Subcutaneous abdominal adipose tissue (tissue), 5 donors: Measurements from ENCODE around the gene CRTC1.
A peak's percentile ranks its signal among the peaks of the same experiment; 100 is the strongest.

Experiments
- H3K27ac ChIP-seq: one replicate; pipeline ENCODE4 v1.7.0; 2013; ENCODE audit warnings: low read depth, mild to moderate bottlenecking, inconsistent platforms, low read length, moderate library complexity
- H3K27me3 ChIP-seq, 5 donors: one replicate each; pipeline ENCODE4 v1.7.0; 2013; ENCODE audit warnings: low read length in 5 of 5, inconsistent platforms in 1 of 5; ENCODE audit not compliant: control insufficient read depth in 5 of 5, insufficient read depth in 4 of 5
- H3K36me3 ChIP-seq, 5 donors: one replicate each; pipeline ENCODE4 v1.7.0; 2013; ENCODE audit warnings: low read length in 5 of 5; ENCODE audit not compliant: control insufficient read depth in 5 of 5, insufficient read depth in 5 of 5
- H3K4me1 ChIP-seq, 5 donors: one replicate each; pipeline ENCODE4 v1.7.0; 2013; ENCODE audit warnings: low read length in 5 of 5, mild to moderate bottlenecking in 3 of 5, moderate library complexity in 1 of 5; ENCODE audit not compliant: control insufficient read depth in 5 of 5, insufficient read depth in 5 of 5
- H3K4me3 ChIP-seq, 5 donors: one replicate each; pipeline ENCODE4 v1.7.0; 2013; ENCODE audit warnings: low read length in 5 of 5, low read depth in 1 of 5
- H3K9ac ChIP-seq, 5 donors: one replicate each; pipeline ENCODE4 v1.7.0; 2013; ENCODE audit warnings: low read length in 5 of 5, mild to moderate bottlenecking in 4 of 5, moderate library complexity in 3 of 5
- H3K9me3 ChIP-seq, 5 donors: one replicate each; pipeline ENCODE4 v1.7.0; 2013; ENCODE audit warnings: low read length in 5 of 5; ENCODE audit not compliant: control insufficient read depth in 5 of 5
- donor health status: healthy.
- donor health status: healthy.
- donor health status: healthy.
- donor health status: healthy.
- donor health status: healthy.

Gene CRTC1

DNA sequence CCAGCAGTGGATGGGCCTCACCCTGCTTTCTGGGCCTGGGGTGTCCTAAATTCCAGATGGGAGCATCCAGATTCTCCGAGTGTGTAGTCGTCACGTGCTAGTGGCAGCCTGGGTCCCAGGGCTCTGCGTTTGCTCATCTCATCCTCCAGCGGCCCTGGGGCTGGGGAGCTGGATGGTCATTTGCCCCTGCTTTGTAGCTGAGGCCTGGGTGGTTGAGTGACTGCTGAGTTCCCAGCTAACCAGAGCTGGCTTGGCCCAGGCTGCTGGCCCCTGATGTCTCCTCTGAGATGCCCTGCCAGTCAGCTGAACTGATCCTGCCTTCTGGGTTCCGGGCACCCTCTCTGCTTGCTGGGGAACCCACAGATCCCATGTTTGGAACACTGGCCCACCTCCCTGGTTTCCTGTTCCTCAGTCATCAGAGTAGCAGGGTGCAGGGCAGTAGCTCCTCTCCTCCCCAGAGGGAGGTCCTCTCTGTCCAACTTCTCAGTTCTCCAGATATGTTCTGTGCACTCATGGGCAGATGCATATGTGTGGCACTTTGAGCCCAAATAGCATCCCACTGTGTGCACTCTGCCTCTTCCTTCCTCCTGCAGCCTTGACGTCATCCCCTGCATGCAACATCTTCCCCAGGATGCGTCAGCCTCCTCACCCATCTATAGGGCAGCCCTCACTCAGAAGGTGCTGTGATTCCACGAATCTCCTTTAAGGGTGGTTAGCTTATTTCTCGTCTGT lies 22.4 kb upstream of the CRTC1 start:
- H3K36me3 ChIP-seq, result peaks cover 0 to 15% (median 6%) of the 10 kb centered on the region in 5 donors
- H3K27ac ChIP-seq, result peak overlapping the region; percentile 60
- no peak overlapping the region for H3K9ac ChIP-seq
- H3K4me3 ChIP-seq, result peak overlapping the region in 2 of 5 donors; percentile 22 to 39
- H3K9me3 ChIP-seq, result no peaks in the 10 kb centered on the region
- H3K4me1 ChIP-seq, result peaks cover 0 to 64% (median 42%) of the 10 kb centered on the region in 5 donors
- H3K27me3 ChIP-seq, result no peaks in the 10 kb centered on the region

GRCh38 chr19:18662972-18663732 lies 20.3 kb upstream of the CRTC1 start:
- Histone ChIP-seq H3K4me1 (peaks cover 0 to 57% (median 42%) of the 10 kb centered on the region in 5 donors), H3K9ac (no peak overlapping the region), H3K9me3 (no peaks in the 10 kb centered on the region), H3K27me3 (no peaks in the 10 kb centered on the region), H3K27ac (no peak overlapping the region), H3K36me3 (peaks cover 0 to 31% (median 15%) of the 10 kb centered on the region in 5 donors), H3K4me3 (no peak overlapping the region)

DNA sequence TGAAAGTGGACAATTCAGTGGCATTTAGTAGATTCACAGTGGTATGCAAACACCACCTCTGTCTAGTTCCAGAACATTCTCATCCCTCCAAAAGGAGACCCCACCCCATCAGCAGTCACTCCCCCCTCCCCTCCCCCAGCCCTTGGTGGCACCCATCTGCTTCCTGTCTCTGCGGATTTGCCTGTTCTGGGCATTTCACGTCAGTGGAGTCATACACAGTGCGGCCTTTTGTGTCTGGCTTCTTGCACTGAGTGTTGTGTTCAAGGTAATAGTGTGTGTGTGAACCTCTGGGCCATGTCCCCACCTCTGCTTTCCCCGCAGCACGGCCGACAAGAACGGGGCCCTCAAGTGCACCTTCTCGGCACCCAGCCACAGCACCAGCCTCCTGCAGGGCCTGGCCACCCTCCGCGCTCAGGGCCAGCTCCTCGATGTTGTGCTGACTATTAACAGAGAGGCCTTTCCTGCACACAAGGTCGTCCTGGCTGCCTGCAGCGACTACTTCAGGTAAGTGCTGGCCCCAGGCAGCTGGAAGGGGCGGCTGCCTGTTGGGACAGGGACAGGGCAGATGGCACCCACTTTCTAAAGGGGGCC lies 19.4 kb upstream of the CRTC1 start:
- H3K9ac ChIP-seq, result no peak overlapping the region
- H3K9me3 ChIP-seq, result no peaks in the 10 kb centered on the region
- peaks cover 0 to 48% (median 39%) of the 10 kb centered on the region in 5 donors for H3K4me1 ChIP-seq
- no peak overlapping the region for H3K4me3 ChIP-seq
- H3K27me3 ChIP-seq, result no peaks in the 10 kb centered on the region
- no peak overlapping the region for H3K27ac ChIP-seq
- peaks cover 0 to 40% (median 24%) of the 10 kb centered on the region in 5 donors for H3K36me3 ChIP-seq

DNA sequence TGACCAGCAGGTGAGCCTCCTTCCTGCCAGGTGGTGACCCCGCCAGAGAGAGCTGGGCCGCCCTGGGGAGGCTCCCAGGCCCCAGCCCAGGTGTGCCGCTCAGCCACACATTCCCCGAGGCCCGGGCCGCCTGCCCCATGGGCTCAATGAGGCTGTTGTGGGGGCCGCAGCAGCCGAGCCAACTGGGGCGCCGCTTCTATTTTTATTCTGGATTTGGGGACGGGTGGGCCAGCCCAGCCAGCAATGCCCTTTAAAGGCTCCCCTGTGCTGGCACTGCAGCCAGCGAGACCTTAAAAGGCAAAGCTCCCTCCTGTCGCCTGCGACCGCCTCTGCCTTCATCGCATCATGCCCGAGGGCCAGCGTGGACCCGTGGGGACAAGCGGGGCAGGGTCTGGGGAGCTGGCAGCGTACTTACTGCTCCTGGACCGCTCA lies 17.7 kb upstream of the CRTC1 start:
- H3K4me3 ChIP-seq, result no peak overlapping the region
- H3K36me3 ChIP-seq, result peaks cover 0 to 52% (median 34%) of the 10 kb centered on the region in 5 donors
- H3K9ac ChIP-seq, result no peak overlapping the region
- peaks cover 0 to 30% (median 23%) of the 10 kb centered on the region in 5 donors for H3K4me1 ChIP-seq
- H3K27me3 ChIP-seq, result no peaks in the 10 kb centered on the region
- H3K27ac ChIP-seq, result no peak overlapping the region
- H3K9me3 ChIP-seq, result no peaks in the 10 kb centered on the region

DNA sequence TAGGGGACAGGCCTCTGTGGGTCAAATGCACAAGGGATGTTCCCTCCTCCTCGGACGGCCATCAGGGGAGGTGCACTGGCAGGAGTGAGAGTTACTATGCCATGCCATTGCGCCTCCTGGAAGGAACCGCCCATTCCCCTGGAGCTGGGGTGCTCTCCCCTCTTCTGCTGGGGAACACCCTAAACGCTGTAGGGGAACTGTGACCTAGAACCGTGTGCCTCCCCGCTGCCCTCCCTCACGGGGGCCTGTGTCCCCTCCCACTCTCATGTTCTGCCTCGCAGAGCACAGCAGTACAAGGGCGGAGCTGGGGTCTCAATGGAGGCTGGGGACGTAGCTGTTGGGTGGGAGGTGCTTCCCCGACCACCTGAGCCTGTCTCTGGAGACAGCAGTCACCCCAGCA lies 17.2 kb upstream of the CRTC1 start:
- Histone ChIP-seq H3K27ac (no peak overlapping the region), H3K4me3 (no peak overlapping the region), H3K27me3 (no peaks in the 10 kb centered on the region), H3K9ac (no peak overlapping the region), H3K9me3 (no peaks in the 10 kb centered on the region), H3K4me1 (peaks cover 0 to 25% (median 19%) of the 10 kb centered on the region in 5 donors), H3K36me3 (peaks cover 0 to 56% (median 37%) of the 10 kb centered on the region in 5 donors)

- Histone ChIP-seq H3K9ac (no peak overlapping the region), H3K4me1 (peaks cover 2 to 26% (median 22%) of the 10 kb centered on the region in 5 donors), H3K27ac (no peak overlapping the region), H3K27me3 (no peaks in the 10 kb centered on the region), H3K9me3 (no peaks in the 10 kb centered on the region), H3K4me3 (no peak overlapping the region), H3K36me3 (peaks cover 0 to 56% (median 37%) of the 10 kb centered on the region in 5 donors)
Measured at GRCh38 chr19:18666784-18667183, 16.7 kb upstream of the CRTC1 start.

DNA sequence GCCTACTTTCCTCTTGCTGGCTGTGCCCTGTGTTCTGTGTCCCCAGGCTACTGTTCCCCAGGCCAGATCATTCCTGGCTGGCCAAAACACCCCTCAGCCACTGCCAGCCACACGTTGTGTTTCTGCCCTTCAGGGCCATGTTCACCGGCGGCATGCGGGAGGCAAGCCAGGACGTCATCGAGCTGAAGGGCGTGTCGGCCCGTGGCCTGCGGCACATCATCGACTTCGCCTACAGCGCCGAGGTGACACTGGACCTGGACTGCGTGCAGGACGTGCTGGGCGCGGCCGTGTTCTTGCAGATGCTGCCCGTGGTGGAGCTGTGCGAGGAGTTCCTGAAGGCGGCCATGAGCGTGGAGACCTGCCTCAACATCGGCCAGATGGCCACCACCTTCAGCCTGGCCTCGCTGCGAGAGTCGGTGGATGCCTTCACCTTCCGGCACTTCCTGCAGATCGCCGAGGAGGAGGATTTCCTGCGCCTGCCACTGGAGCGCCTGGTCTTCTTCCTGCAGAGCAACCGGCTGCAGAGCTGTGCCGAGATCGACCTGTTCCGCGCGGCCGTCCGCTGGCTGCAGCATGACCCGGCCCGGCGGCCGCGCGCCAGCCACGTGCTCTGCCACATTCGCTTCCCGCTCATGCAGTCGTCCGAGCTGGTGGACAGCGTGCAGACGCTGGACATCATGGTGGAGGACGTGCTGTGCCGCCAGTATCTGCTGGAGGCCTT lies 15.8 kb upstream of the CRTC1 start:
- no peak overlapping the region for H3K4me3 ChIP-seq
- no peaks in the 10 kb centered on the region for H3K9me3 ChIP-seq
- H3K27me3 ChIP-seq, result no peaks in the 10 kb centered on the region
- H3K4me1 ChIP-seq, result peaks cover 2 to 29% (median 25%) of the 10 kb centered on the region in 5 donors
- H3K36me3 ChIP-seq, result peaks cover 0 to 56% (median 37%) of the 10 kb centered on the region in 5 donors
- H3K27ac ChIP-seq, result no peak overlapping the region
- H3K9ac ChIP-seq, result no peak overlapping the region

DNA sequence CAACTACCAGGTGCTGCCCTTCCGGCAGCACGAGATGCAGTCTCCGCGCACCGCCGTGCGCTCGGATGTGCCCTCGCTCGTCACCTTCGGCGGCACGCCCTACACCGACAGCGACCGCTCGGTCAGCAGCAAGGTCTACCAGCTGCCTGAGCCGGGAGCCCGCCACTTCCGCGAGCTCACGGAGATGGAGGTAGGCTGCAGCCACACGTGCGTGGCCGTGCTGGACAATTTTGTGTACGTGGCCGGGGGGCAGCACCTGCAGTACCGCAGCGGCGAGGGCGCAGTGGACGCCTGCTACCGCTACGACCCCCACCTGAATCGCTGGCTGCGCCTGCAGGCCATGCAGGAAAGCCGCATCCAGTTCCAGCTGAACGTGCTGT lies 15.2 kb upstream of the CRTC1 start:
- H3K4me3 ChIP-seq, result no peak overlapping the region
- peaks cover 0 to 56% (median 37%) of the 10 kb centered on the region in 5 donors for H3K36me3 ChIP-seq
- H3K9me3 ChIP-seq, result no peaks in the 10 kb centered on the region
- no peak overlapping the region for H3K27ac ChIP-seq
- H3K27me3 ChIP-seq, result no peaks in the 10 kb centered on the region
- H3K4me1 ChIP-seq, result peaks cover 2 to 29% (median 23%) of the 10 kb centered on the region in 5 donors
- H3K9ac ChIP-seq, result no peak overlapping the region

GRCh38 chr19:18668744-18669523 lies 14.5 kb upstream of the CRTC1 start:
- H3K27ac ChIP-seq, result no peak overlapping the region
- H3K4me3 ChIP-seq, result no peak overlapping the region
- H3K27me3 ChIP-seq, result no peaks in the 10 kb centered on the region
- peaks cover 0 to 56% (median 37%) of the 10 kb centered on the region in 5 donors for H3K36me3 ChIP-seq
- H3K9ac ChIP-seq, result no peak overlapping the region
- H3K9me3 ChIP-seq, result no peaks in the 10 kb centered on the region
- peaks cover 2 to 23% (median 20%) of the 10 kb centered on the region in 5 donors for H3K4me1 ChIP-seq
